Ishikawa (cell line): ENCODE data around the gene PLA2G4A.

ENCODE experiments used
- CEBPB ChIP-seq: IDR thresholded peaks from 2 replicates; pipeline ENCODE4 v1.6.1; 2012
- EP300 ChIP-seq: IDR thresholded peaks from 2 replicates; pipeline ENCODE4 v1.6.1; 2012; ENCODE audit warnings: borderline replicate concordance
- NFIC ChIP-seq: IDR thresholded peaks from 2 replicates; pipeline ENCODE4 v1.6.1; 2012
- REST ChIP-seq: IDR thresholded peaks from 2 replicates; pipeline ENCODE4 v1.6.1; 2012; ENCODE audit warnings: low read depth, mild to moderate bottlenecking
- TAF1 ChIP-seq: IDR thresholded peaks from 2 replicates; pipeline ENCODE4 v1.6.1; 2012; ENCODE audit warnings: low read depth, mild to moderate bottlenecking
- TEAD4 ChIP-seq: IDR thresholded peaks from 2 replicates; pipeline ENCODE4 v1.6.1; 2012

GRCh38 chr1:187009320-187009719 is 180.6 kb downstream of the PLA2G4A start:
- TF ChIP-seq TAF1 (no peak), REST (no peak), EP300 (no peak), TEAD4 (no peak), CEBPB (no peak), NFIC (no peak)
